GM18858 (cell line): Measurements from ENCODE around the gene RBM19.

Experiments used
- ATAC-seq: cut with Tn5 transposase; IDR thresholded peaks from one replicate; pipeline ENCODE4 v1.9.1; 2021; ENCODE audit not compliant: unreplicated experiment

The RBM19 gene

GRCh38 chr12:113957627-113958026 is 8.5 kb downstream of the RBM19 start:
- ATAC-seq: no peak

DNA sequence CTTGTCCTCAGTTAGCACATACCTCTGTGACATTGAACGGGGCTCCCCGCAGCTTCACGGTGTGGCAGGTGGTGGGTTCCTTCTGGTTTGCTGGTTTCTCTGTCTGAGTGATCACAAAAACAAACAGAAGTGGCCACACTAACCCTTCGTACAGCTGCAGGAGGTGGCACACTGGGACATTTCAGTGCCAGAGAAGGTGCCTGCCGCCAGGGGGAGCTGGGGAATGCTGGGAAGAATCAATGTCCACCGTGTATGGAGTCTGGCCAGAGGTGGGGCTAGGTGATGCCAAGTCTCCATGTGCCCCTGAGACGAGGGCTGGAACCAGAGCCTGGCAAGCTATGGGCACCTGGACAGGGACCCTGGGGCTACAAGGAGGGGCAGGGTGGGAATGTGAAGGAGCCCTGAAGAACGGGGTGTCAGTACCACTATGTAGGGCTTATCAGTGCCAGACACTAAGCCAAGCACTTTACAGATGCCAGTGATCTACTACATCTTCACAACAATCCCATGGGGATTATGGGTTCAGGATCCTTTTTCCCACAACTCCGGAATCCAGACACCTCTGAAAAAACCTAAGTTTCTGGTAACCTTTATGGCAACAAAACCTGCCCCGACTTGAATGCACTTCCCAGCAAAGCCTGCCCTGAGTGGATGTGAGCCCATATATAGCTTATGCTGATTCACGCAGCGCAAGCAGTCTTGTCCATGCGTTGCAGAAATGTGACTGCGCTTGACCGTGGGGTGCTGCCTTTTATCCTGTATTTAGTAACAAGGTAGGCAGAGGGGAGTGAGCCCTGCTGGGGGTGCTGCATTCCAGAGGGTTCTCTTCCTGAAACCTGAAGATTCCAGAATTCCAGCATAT is 10.8 kb downstream of the RBM19 start:
- ATAC-seq: no peak

GRCh38 chr12:113954547-113954946 is 11.6 kb downstream of the RBM19 start:
- ATAC-seq: no peak

GRCh38 chr12:113950873-113951272 is 15.3 kb downstream of the RBM19 start:
- ATAC-seq: no peak

GRCh38 chr12:113949321-113950305 is 16.5 kb downstream of the RBM19 start:
- no peak for ATAC-seq

DNA sequence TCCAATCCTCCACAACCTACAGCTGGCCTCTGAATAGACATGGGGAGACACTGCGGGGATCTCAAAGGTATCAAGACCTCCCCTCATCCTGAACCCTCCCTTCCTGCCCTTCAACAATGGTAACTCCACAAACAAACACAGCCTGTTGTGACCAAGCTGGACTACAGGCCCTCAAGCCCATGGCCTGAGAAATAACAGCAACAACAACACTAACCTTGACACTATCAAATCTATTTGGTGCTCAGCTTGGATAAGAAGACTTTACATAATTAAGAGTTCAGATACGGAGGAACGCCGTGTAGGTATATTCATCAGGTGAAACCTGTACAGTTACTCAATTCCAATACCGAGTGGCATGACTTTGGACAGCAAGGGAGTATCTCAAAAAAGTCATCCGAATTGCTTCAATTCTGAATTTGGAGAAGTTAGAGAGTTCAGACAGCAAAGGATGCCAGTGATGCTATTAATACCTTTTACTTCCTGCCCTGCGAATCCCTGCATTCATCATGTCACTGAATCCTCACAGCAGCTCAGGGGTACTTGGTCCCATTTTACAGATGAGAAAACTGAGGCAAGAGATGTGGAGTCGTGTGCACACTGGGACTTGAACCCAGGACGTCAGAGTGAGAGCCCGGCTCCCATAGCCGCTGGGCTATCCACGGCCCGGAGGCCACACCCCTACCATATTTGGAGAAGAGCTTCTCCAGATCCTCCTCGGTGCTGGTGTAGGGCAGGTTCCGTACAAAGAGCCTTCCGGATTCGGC is 17.8 kb downstream of the RBM19 start:
- ATAC-seq: no peak

DNA sequence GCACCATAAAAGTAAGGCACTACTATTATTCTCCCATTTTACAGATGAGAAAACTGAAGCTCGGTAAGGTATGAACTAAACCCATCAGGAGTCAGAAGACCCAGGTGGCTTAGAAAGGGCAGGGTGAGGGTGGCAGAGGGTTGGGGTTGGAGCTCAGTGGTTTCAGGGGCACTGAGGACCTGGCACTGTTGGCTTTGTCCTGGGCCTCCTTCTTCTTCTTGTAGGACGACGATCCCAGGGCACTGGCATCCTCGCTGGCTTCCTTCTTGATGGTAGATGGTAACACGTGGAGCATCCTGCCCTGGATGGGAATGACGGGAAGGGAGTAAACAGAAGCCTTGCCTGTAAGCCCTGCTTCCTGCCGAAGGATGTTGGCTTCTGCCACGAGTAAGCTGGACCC is 19.9 kb downstream of the RBM19 start:
- no peak for ATAC-seq

DNA sequence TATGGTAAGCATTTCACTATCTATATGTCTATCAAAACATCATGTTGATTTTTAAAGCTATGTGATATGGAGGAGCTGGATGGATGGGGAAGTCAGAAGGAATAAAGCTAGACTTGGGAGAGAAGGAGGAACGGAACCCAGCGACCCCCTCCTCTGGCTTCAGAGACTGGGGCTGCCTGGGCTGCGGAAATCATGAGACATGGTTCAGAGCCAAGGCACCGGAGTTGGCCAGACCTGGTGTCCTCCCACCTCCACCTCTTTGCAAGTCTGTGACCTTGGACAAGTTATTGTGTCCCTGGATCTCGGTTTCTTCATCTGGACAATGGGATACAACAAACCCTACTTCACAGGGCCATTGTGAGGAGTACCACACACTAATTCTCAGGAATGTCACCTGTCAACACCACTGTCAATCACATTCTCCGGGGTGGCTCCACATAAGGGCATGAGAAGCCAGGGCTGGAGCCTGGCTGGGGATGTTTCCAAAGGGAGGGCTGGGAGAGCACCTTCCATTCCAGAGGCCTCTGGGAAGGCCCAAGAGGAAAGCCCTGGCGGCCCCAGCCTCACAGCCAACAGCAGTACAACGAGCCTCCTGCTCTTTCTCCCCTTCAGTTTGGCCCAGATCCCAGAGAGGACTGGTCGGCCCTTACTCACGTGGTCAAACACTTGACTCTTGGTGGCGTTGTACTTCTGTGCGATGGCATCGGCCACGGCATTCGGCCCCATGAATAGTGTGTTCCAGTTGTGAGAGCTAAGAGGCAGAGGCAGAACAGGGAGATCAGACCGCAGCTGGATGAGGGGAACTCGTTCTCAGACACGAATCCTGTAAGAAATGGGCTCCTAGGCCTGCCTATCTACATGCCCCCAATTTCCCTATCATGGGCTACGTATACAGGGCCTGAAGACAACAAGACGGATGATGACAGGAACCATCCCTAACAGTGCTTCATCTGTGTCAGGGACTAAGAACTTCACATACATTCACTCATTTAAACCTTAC is 20.7 kb downstream of the RBM19 start:
- no peak for ATAC-seq

- ATAC-seq: no peak
These were observed 23.9 kb downstream of the RBM19 start for GRCh38 chr12:113942209-113942608.

- ATAC-seq: no peak
These were observed 25.0 kb downstream of the RBM19 start for GRCh38 chr12:113941208-113941486.

DNA sequence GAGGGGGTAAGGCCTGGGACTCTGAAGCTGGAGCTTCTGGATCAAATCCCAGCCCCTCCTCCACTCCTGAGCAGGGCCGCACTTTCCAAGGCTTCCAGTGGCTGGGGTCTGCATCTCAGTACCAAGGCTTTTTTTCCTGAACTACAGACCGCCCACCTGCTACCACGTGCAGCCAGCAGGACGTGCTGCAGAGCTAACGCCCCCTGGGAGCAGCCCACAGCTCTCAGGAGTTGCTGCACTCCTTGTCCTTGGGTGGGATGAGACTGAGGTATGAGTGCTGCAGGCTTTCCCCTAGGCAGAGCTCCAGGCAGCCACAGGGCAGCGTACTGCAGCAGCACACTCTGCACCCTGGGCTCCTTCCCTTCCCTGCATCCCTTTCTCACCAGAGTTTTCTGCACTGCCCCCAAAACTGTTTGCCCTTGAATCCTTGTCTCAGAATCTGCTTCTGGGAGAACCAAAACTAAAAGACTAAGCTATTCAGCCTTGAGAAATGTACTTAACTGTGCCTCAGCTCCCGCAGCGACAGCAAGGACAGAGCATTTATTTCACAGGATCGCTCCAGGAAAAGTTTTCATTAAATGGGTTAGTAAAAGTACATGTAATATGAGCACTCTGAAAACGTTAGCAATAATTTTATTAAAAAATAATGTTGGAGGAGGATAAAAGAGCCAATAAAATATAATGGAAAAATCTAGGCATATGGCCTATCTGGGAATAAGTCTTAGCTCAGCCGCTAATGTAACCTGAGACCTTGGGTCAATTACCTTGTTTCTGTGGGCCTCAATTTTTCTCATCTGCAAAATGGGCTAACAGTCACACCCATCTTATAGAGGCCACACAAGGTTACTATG is 25.5 kb downstream of the RBM19 start:
- ATAC-seq: no peak

DNA sequence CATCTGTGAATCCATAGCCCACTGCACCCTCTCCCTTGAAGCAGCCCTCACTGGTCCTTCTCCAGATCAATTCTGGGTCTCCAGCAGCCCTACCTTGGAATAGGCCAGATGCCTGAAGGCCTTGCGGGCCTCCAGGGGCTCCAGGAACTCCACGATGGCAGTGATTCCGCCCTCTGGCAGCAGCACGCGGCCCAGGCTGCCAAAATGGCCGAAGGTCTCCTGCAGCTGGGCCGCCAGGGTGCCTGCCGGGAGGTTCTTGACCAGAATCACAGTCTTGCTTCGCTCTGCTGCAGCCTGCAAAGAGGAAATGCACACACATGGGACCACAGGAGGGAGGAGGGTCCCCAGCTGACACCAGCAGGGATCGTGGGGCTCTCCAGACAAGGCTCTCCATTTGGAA is 26.3 kb downstream of the RBM19 start:
- no peak for ATAC-seq

DNA sequence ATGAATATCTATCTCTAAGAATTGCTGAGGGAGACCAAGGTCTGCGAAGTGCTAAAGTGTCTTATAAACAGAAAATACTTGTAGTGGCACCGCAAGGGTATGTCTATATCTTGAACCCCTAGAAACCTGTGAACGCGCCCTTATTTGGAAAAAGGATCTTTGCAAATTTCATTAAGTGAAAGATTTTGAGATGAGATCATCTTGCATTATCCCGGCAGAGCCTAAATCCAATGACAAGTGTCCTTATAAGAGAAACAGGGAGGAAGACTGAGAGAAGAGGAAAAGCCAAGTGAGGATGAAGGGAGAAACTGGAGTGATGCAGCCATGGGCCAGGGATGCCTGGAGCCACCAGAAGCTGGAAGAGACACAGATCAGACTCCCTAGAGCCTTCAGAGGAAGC is 27.7 kb downstream of the RBM19 start:
- no peak for ATAC-seq

GRCh38 chr12:113936460-113936859 is 29.7 kb downstream of the RBM19 start:
- no peak for ATAC-seq

- ATAC-seq: no peak
These were observed 30.7 kb downstream of the RBM19 start for GRCh38 chr12:113935459-113935858.

DNA sequence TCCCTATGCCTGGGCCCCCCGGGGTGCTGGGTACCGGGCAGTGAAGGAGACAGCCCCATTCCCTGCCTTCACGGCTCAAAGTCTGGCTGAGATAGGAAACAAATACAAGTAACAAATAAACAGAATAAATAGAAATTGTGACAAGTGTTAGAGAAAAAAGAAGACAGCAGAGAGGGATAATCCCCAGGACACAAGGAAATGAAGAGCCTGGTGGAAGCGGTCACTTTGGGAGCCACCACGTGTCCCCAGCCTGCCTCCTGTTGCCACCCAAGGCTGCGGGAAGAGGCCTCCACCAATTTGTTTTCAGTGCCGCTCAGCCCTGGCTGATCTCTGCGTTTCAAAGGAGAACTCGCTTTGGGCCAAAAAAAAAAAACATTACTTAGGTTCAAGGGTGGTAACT is 31.2 kb downstream of the RBM19 start:
- ATAC-seq: no peak

DNA sequence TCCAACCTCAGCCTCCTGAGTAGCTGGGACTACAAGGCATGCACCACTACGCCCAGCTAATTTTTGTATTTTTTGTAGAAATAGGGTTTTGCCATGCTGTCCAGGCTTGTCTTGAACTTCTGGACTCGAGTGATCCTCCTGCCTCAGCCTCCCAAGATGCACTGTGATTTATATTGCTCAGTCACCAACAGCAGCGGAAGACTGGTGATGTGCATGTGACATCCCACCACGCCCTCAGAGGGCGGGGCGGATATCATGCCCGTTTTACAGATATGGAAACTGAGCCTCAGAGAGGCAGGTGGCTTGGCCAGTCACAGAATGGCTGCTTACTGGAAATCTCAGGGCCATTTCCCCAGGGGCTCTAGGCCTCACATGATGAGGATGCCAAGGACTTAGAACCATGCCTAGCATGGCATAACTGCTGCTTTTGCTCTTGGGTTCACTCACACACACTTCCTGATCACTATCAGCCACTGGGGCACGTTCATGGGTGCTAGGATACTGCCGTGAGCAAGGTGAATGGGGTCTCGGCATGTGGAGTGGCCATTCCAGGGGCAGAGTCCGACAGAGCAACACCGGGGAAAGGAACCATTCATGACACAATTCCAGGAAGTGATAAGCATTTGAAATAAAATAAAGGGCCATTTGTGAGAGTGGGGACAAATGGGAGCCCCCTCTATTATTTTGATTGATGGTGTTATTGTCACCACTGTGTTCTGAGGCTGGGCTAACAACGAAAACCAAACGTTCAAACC is 31.9 kb downstream of the RBM19 start:
- no peak for ATAC-seq

DNA sequence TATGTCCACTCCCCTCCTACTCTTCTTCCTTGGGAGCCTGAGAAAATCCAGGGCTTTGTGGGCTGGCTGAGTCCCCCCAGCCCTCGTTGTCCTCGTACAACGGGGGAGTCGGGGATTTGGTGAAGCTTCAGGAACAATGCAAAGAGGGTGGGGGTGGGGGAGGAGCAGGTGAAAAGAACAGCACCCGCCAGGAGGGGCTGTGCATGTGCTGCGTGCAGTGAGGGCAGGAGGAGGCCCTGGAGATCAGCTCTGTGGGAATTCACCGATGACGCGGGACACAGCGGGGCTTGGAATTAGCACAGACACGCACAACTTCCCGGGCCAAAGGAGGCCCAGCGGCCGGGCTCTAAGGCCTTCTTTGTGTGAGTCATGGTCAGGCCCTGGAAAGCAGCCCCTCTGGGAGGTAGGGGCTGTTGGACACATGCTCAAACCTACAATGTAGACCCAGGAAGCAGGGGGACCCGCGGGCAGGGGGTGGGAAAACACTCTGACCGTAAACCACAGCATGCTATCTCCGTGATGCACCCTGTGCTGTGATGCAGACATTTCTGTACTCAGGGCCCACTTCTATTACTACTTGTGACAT is 32.8 kb downstream of the RBM19 start:
- ATAC-seq: no peak
